SK-N-SH (cell line): ENCODE data around the gene TMEM132D. TPM values are rescaled to one million over a fixed set of nuclear protein-coding genes. Genes with fewer than 3 reads are reported as not detected.

ENCODE experiments used
- CTCF ChIA-PET: fragments of 300-600, 350-600 bp; formaldehyde crosslinking; extraction: SDS; loops from one replicate; lab custom pipeline; 2021; lab: Yijun Ruan, JAX
- POLR2A ChIA-PET: fragments of 350-600 bp; sonication (Branson Sonifier 250); formaldehyde crosslinking; extraction: SDS; loops from one replicate; lab custom pipeline; 2020; ENCODE audit warnings: antibody characterized with exemption, inconsistent platforms; lab: Yijun Ruan, JAX
- DNase-seq: peaks from one replicate; pipeline ENCODE4 v3.0.0; 2012
- H2AFZ ChIP-seq: fragments of 200-600 bp; sonication (generic); 2 replicates; pipeline ENCODE4 v1.8.1; 2016; ENCODE audit warnings: antibody characterized with exemption, mild to moderate bottlenecking, low read depth
- H3F3A ChIP-seq: fragments of 200-600 bp; sonication (generic); replicated peaks from 2 replicates; pipeline ENCODE3; 2016; ENCODE audit warnings: antibody characterized with exemption, mild to moderate bottlenecking; ENCODE audit not compliant: insufficient read depth
- H3K27ac ChIP-seq, 2 experiments: fragments of 200-500 bp in 1 of 2; fragments of 200-600 bp in 1 of 2; sonication (Bioruptor generic) in 1 of 2; sonication (generic), shearing (Covaris generic) in 1 of 2; 2 replicates each; pipeline versions ENCODE4 v1.5.1 to v1.6.1; 2014 to 2016; ENCODE audit warnings: low read depth in 2 of 2, inconsistent platforms in 1 of 2, low read length in 1 of 2, mild to moderate bottlenecking in 1 of 2, mixed read lengths in 1 of 2
- H3K27me3 ChIP-seq: fragments of 200-600 bp; sonication (generic), shearing (Covaris generic); 2 replicates; pipeline ENCODE4 v1.6.1; 2016; ENCODE audit warnings: mixed run types; ENCODE audit not compliant: insufficient read depth
- H3K36me3 ChIP-seq, 2 experiments: fragments of 200-500 bp in 1 of 2; fragments of 200-600 bp in 1 of 2; sonication (Bioruptor generic) in 1 of 2; sonication (generic) in 1 of 2; replicated peaks in 1 of 2; 2 replicates each; pipeline versions ENCODE3 to v1.5.1; 2014 to 2016; ENCODE audit warnings: low read length in 1 of 2, mild to moderate bottlenecking in 1 of 2; ENCODE audit not compliant: insufficient read depth in 2 of 2, control insufficient read depth in 1 of 2
- H3K4me1 ChIP-seq, 2 experiments: fragments of 200-500 bp in 1 of 2; fragments of 200-600 bp in 1 of 2; sonication (Bioruptor generic) in 1 of 2; sonication (generic), shearing (Covaris generic) in 1 of 2; 2 replicates each; pipeline versions ENCODE4 v1.5.1 to v1.6.1; 2014 to 2016; ENCODE audit warnings: low read depth in 1 of 2, low read length in 1 of 2, mixed run types in 1 of 2; ENCODE audit not compliant: insufficient read depth in 2 of 2, control insufficient read depth in 1 of 2
- H3K4me2 ChIP-seq: fragments of 200-600 bp; sonication (generic), shearing (Covaris generic); 2 replicates; pipeline ENCODE4 v1.6.1; 2017; ENCODE audit warnings: mixed run types
- H3K4me3 ChIP-seq, 2 experiments: fragments of 200-500 bp in 1 of 2; fragments of 200-600 bp in 1 of 2; sonication (Bioruptor generic) in 1 of 2; sonication (generic), shearing (Covaris generic) in 1 of 2; 2 replicates each; pipeline versions ENCODE4 v1.5.1 to v1.8.1; 2014 to 2016; ENCODE audit warnings: low read depth in 2 of 2, inconsistent platforms in 1 of 2, low read length in 1 of 2, mild to moderate bottlenecking in 1 of 2, mixed read lengths in 1 of 2, moderate library complexity in 1 of 2
- H3K79me2 ChIP-seq: fragments of 200-600 bp; sonication (generic); 2 replicates; pipeline ENCODE4 v1.8.1; 2017; ENCODE audit warnings: mild to moderate bottlenecking; ENCODE audit not compliant: insufficient read depth
- H3K9ac ChIP-seq: fragments of 200-600 bp; sonication (generic); 2 replicates; pipeline ENCODE4 v1.6.1; 2017; ENCODE audit warnings: mixed run types
- H3K9me2 ChIP-seq: fragments of 200-600 bp; sonication (generic); 2 replicates; pipeline ENCODE4 v1.6.1; 2017; ENCODE audit warnings: mixed run types
- H3K9me3 ChIP-seq: fragments of 200-600 bp; sonication (generic); 2 replicates; pipeline ENCODE4 v1.6.1; 2017; ENCODE audit warnings: mixed run types, mild to moderate bottlenecking, moderate library complexity
- H4K20me1 ChIP-seq: fragments of 200-600 bp; sonication (generic); 2 replicates; pipeline ENCODE4 v1.6.1; 2017; ENCODE audit warnings: mild to moderate bottlenecking, mixed run types; ENCODE audit not compliant: insufficient read depth
- ELF1 ChIP-seq: IDR thresholded peaks from 2 replicates; pipeline ENCODE4 v1.4.0; 2012
- EP300 ChIP-seq, 2 experiments: IDR thresholded peaks; 2 replicates each; pipeline versions ENCODE4 v1.4.0 to v1.6.1; 2012; ENCODE audit warnings: borderline replicate concordance in 1 of 2, low read depth in 1 of 2, low read length in 1 of 2
- FOSL2 ChIP-seq: IDR thresholded peaks from 2 replicates; pipeline ENCODE4 v1.4.0; 2012; ENCODE audit warnings: low read depth, mild to moderate bottlenecking, moderate library complexity, borderline replicate concordance
- GABPA ChIP-seq: IDR thresholded peaks from 2 replicates; pipeline ENCODE4 v1.4.0; 2012; ENCODE audit warnings: low read depth, mild to moderate bottlenecking
- GATA2 ChIP-seq: sonication (generic); formaldehyde crosslinking; IDR thresholded peaks from 2 replicates; pipeline ENCODE4 v1.5.0; 2020; ENCODE audit warnings: mild to moderate bottlenecking, missing genetic modification reagents
- IRF3 ChIP-seq: fragments of 150-350 bp; IDR thresholded peaks from 2 replicates; pipeline ENCODE4 v1.6.1; 2016; ENCODE audit warnings: mild to moderate bottlenecking, low read depth, low read length
- JUND ChIP-seq: IDR thresholded peaks from 2 replicates; pipeline ENCODE4 v1.4.0; 2012
- MAX ChIP-seq: IDR thresholded peaks from 2 replicates; pipeline ENCODE4 v1.4.0; 2012; ENCODE audit warnings: low read depth
- MEF2A ChIP-seq: IDR thresholded peaks from 2 replicates; pipeline ENCODE4 v1.4.0; 2012; ENCODE audit warnings: low read depth, borderline replicate concordance
- NRF1 ChIP-seq: IDR thresholded peaks from 2 replicates; pipeline ENCODE4 v1.6.1; 2012; ENCODE audit warnings: low read depth, mild to moderate bottlenecking, low read length
- POLR2AphosphoS5 ChIP-seq: IDR thresholded peaks from 2 replicates; pipeline ENCODE4 v1.6.1; 2012; ENCODE audit warnings: low read depth, low read length
- RAD21 ChIP-seq: IDR thresholded peaks from 2 replicates; pipeline ENCODE4 v1.6.1; 2012; ENCODE audit warnings: mild to moderate bottlenecking, low read length
- RFX5 ChIP-seq: IDR thresholded peaks from 2 replicates; pipeline ENCODE4 v1.6.1; 2012; ENCODE audit warnings: mild to moderate bottlenecking, improper control_type of control experiment, low read length
- RXRA ChIP-seq: IDR thresholded peaks from 2 replicates; pipeline ENCODE4 v1.4.0; 2012; ENCODE audit warnings: low read depth, mild to moderate bottlenecking, borderline replicate concordance
- SIN3A ChIP-seq: IDR thresholded peaks from 2 replicates; pipeline ENCODE4 v1.6.1; 2012; ENCODE audit warnings: low read depth, mild to moderate bottlenecking, low read length, moderate library complexity, borderline replicate concordance
- SMC3 ChIP-seq: IDR thresholded peaks from 2 replicates; pipeline ENCODE4 v1.6.1; 2012; ENCODE audit warnings: low read depth, low read length, improper control_type of control experiment
- TAF1 ChIP-seq: IDR thresholded peaks from 2 replicates; pipeline ENCODE4 v1.6.1; 2012; ENCODE audit warnings: low read depth, mild to moderate bottlenecking, low read length, moderate library complexity, borderline replicate concordance
- TEAD4 ChIP-seq: IDR thresholded peaks from 2 replicates; pipeline ENCODE4 v1.4.0; 2012; ENCODE audit warnings: mild to moderate bottlenecking, borderline replicate concordance; ENCODE audit not compliant: insufficient read depth
- USF1 ChIP-seq: IDR thresholded peaks from 2 replicates; pipeline ENCODE4 v1.4.0; 2012; ENCODE audit warnings: low read depth, borderline replicate concordance
- USF2 ChIP-seq: fragments of 150-350 bp; IDR thresholded peaks from 2 replicates; pipeline ENCODE4 v1.6.1; 2017; ENCODE audit warnings: antibody characterized with exemption, low read length, low read depth, borderline replicate concordance
- YY1 ChIP-seq: IDR thresholded peaks from 2 replicates; pipeline ENCODE4 v1.4.0; 2012; ENCODE audit warnings: low read depth, mild to moderate bottlenecking
- ZBTB33 ChIP-seq: IDR thresholded peaks from 2 replicates; pipeline ENCODE4 v1.4.0; 2012; ENCODE audit warnings: low read depth, borderline replicate concordance
- WGBS: methylation state at CpG from one replicate; pipeline ENCODE4 v1.1.6; 2017; ENCODE audit warnings: low lambda C conversion rate; 5-methylcytosine and 5-hydroxymethylcytosine counted together
- polyA plus RNA-seq, 3 experiments: library from polyadenylated mRNA; depleted of rRNA; stranded (reverse); fragments of >200 nt; gene quantifications; 2 replicates each; pipeline ENCODE4 v1.2.3, GENCODE V29; 2012
- TF ChIP-seq, protein P1 (sequence below): IDR thresholded peaks from 2 replicates; pipeline ENCODE4; 2012

TMEM132D gene
- polyA plus RNA-seq, 1 of the 3 experiments (the other 2 are of a cell fraction) = not detected

GRCh38 chr12:129211862-129212630 is 691.8 kb downstream of the TMEM132D start:
- Histone ChIP-seq H3K27ac (no peak overlapping the region), H3K9me2 (no peaks in the 10 kb centered on the region), H3K4me3 (no peak overlapping the region), H4K20me1 (no peaks in the 10 kb centered on the region), H3K9me3 (no peaks in the 10 kb centered on the region), H3F3A (no peaks in the 10 kb centered on the region), H2AFZ (no peak overlapping the region), H3K9ac (no peak overlapping the region), H3K4me2 (no peak overlapping the region), H3K36me3 (no peaks in the 10 kb centered on the region), H3K27me3 (no peaks in the 10 kb centered on the region), H3K79me2 (no peaks in the 10 kb centered on the region), H3K4me1 (no peaks in the 10 kb centered on the region)
- WGBS = 6% methylated on average over 11 of the region's 11 CpGs
- ChIA-PET CTCF (no interaction called here), POLR2A (no interaction called here)
- DNase-seq = no peak
- no peak for TF ChIP-seq GATA2 (CRISPR knock-in tag)
- TF ChIP-seq MAX = no peak
- TF ChIP-seq, protein P1, sequence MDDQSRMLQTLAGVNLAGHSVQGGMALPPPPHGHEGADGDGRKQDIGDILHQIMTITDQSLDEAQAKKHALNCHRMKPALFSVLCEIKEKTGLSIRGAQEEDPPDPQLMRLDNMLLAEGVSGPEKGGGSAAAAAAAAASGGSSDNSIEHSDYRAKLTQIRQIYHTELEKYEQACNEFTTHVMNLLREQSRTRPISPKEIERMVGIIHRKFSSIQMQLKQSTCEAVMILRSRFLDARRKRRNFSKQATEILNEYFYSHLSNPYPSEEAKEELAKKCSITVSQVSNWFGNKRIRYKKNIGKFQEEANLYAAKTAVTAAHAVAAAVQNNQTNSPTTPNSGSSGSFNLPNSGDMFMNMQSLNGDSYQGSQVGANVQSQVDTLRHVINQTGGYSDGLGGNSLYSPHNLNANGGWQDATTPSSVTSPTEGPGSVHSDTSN = no peak
- TF ChIP-seq GABPA = no peak
- no peak for TF ChIP-seq POLR2AphosphoS5
- no peak for TF ChIP-seq RAD21
- TF ChIP-seq SMC3 = no peak
- no peak for TF ChIP-seq RXRA
- TF ChIP-seq SIN3A = no peak
- TF ChIP-seq ZBTB33 = no peak
- no peak for TF ChIP-seq ELF1
- no peak for TF ChIP-seq TAF1
- no peak for TF ChIP-seq EP300 (IDR thresholded peaks at IDR 0.05; ENCODE audit: borderline replicate concordance in 1 of 2, low read depth in 1 of 2, low read length in 1 of 2)
- TF ChIP-seq TEAD4 = no peak
- TF ChIP-seq RFX5 = no peak

DNA sequence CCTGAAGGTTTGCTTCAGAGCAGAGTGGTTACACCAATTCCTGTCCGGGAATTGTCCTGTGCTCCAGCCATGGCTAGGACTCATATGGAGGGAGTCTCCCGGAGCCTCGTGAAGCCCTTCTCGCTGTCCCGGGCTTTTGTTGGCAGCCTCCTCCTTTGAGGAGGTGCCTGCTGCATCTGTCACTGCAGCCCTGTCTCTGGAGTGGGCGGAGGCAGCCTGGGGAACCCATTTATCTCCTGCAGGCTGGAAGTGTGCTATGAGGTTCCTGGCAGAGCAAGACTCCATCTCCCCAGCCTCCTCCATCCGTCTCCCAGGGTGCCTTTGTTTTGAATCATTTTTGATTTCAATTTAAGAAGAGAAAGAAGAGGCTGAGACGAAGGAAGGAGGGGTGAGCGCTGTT is 695.3 kb downstream of the TMEM132D start:
- no peak overlapping the region for H3K4me3 ChIP-seq
- 23% methylated on average over 6 of the region's 9 CpGs for WGBS
- no peaks in the 10 kb centered on the region for H3K36me3 ChIP-seq
- H3K9me3 ChIP-seq = no peaks in the 10 kb centered on the region
- H3F3A ChIP-seq = no peaks in the 10 kb centered on the region
- no peak overlapping the region for H3K4me2 ChIP-seq
- H4K20me1 ChIP-seq = no peaks in the 10 kb centered on the region
- no peak overlapping the region for H2AFZ ChIP-seq
- H3K9me2 ChIP-seq = no peaks in the 10 kb centered on the region
- POLR2A ChIA-PET = no interaction called here
- no peaks in the 10 kb centered on the region for H3K4me1 ChIP-seq
- TF ChIP-seq NRF1 = no peak
- TF ChIP-seq POLR2AphosphoS5 = no peak
- TF ChIP-seq FOSL2 = no peak
- TF ChIP-seq RAD21 = no peak
- TF ChIP-seq TAF1 = no peak
- TF ChIP-seq USF2 = no peak
- TF ChIP-seq JUND = no peak
- no peak for TF ChIP-seq GABPA
- no peak for TF ChIP-seq EP300 (IDR thresholded peaks at IDR 0.05; ENCODE audit: borderline replicate concordance in 1 of 2, low read depth in 1 of 2, low read length in 1 of 2)
- no peak for TF ChIP-seq MEF2A
- TF ChIP-seq USF1 = no peak
- TF ChIP-seq YY1 = no peak
- TF ChIP-seq IRF3 = no peak
- TF ChIP-seq, all 33 proteins: peak for 0
- Histone ChIP-seq H3K9ac (no peak overlapping the region), H3K27ac (no peak overlapping the region), H3K79me2 (no peaks in the 10 kb centered on the region), H3K27me3 (no peaks in the 10 kb centered on the region)
- DNase-seq = no peak
- CTCF ChIA-PET = no interaction called here
